GM19452 (cell line): ENCODE results near the gene FLG.
"Not testable (repeated sequence)": the region's sequence is repeated elsewhere in the genome, so short reads cannot be mapped to it uniquely, and the experiment has no call there.

ENCODE experiments used
- ATAC-seq: cut with Tn5 transposase; IDR thresholded peaks from one replicate; pipeline ENCODE4 v1.9.1; 2021; ENCODE audit not compliant: unreplicated experiment

FLG gene

DNA sequence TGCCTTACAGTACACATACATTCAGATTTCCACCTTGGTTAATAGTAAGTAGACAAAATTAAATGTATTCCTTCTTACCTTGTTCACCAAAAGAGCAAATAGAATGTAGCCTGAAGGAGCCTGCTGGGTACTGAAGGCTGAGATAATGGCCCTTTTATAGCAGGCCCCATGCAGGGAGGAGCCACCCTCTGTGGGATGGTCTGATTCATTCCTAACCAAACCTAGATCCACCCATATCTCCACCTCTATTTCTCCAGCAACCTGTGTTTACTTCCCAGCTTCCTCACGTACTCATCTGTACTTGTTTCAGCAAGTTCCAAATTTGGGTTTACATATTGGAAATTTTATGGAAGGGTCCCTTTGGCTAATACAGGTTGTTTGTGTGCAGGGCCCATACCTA is at the start of gene FLG:
Gene FLG (minus strand): TSS at position 129 of the 400 bp plus-strand sequence. CDS start 9,783 bp downstream, outside the sequence.
- ATAC-seq = no peak

DNA sequence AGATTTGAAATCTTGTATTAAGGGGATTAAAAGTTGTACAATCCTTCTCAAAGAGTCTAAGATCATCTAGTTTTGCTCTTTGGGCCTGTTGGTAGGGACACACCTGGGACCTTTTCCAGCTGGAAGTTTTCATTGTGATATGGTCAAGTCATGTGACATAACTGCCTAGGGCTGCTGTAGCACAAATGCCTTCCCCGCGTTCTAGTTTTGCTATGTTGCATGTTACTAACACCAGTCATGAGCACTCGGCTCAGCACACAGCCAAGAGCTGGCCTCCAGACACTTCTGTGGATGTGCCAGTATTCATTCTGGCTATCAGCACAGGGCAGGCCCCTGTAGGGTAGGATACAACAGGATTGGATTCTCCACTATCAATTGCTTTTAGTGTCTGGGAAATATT is 49.4 kb upstream of the FLG start:
- no peak for ATAC-seq

DNA sequence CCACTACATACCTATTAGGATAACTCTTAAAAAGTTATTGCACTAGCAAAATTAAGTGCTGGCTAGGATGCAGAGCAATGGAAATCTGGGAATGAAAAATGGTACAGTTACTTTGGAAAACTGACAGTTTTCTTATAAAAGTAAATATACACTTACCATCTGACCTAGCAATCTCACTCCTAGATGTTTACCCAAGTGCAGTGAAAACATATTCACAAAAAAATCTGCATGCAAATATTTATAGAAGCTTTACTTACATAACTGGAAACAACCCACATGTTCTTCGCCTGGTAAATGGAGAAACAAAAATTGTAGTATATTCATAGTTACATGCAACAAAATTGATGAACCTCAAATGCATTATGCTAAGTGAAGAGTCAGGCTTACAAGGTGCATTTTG is 47.6 kb upstream of the FLG start:
- ATAC-seq = no peak

DNA sequence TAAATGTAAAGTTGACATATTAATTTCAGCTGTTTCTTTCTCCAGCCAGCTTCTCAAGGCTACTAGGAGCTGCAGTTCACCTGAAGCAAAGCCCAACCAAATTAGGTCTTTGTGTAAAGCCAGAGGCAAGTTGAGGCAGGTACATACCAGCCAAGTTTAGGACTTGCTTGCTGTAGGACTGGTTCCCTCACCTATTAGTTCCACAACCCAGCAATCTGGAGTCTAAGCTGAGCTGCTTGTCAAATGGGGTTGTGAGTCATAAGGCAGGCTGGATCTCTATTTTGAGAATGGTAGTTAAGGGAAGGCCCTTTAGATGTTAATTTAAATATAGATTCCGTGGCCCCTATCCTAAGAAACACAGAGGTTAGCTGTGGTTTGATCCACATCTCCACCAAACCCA is 42.4 kb upstream of the FLG start:
- no peak for ATAC-seq

DNA sequence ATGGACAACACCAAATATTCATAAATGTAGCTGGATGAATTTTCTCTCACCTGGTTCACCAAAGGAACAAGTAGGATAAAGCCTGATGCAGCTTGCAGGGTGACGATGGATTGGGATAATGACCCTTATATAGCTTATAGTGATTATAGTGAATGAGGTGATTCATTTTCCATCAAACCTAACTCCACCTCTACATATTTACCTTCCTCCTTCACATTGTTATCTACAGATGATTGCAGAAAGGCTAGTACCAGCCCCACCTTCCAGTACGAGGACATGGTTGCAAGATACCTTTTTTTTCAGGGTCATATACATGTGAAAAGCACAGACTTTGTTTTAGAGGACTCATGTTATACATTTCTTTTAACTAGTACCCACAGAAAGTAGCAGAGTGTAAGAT is 34.9 kb upstream of the FLG start, which contains the start of gene FLG2:
Gene FLG2 (minus strand): TSS at position 101 of the 400 bp plus-strand sequence. CDS start 1,122 bp downstream, outside the sequence.
- no peak for ATAC-seq

DNA sequence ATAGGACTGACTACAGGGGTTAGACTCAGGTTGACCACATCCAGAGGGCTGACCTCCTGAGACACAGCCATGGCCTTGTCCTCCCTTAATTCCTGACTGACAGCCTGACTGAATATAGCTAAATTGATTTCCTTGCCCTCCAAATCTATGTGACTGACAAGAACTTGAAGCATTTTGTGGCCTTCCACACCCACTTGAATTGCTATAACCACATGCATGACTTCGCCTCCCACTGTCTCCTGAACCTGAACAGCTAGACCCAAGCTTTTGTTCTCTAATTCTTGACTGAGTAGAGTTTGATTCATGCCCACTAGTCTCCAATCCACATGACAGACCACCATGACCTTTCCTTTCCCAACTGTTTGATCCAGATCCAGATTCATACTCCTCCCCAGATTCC is 31.7 kb upstream of the FLG start:
- ATAC-seq = no peak

DNA sequence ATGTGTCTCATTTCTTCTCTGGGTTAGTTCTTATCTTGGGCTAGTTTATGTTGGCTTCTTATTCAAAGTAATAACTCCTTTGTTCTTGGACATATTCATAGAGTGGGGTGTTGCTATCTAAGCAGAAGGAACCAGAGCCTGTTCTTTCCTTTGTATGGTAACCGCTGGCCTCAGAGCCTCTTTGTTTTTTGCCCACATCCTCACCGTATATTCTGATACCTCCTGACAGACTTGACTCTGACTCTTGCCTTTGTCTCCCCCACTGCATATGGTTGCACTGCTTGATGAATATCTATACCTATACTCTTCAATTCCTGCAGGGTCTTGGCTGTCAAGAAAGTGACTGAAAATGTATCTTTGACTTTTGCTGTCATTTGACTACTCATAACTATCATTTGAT is 24.6 kb upstream of the FLG start:
- no peak for ATAC-seq

DNA sequence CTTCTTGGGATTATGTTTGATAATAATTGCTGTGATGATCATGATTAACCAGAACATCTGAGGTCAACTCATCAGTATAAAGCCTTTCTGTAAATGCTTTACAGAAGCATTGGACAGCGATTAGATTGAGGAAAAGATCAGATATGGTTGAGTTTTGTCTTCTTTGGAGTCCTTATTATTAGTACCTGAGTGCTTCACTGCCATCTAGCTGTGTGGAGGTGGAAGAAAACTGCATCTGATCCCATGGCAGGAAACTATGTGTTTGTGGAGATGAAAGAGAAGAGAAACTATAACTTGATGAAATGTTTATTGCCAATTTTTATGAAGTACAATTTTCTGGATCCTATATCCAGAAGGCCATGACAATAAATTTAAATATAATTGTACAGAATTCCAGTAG is 23.4 kb upstream of the FLG start:
- ATAC-seq = no peak

DNA sequence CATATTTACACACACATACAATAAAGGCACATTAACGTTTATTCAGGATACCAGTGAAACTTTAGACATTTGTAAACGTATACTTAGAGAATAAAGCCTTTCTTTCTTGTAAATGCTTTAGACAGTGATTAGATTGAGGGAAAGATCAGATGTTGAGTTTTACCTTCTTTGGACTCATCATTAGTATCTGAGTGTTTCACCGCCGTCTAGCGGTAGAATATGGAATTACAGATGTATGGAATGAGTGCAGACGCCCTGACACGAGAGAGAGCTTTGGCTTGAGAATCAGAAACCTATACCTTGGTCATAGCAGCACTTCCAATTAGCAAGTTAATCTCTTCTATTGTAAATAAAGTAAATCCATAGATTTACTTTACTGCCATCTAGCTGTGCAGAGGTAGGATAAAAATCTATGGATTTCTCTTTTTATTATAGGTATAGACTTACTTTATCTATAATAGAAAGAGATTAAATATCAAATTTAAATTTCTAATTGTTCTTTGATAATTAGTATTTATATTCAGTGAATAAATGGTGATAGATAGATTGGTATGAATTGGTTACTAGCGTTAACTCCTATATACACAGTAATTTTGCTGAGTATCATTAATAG is 22.2 kb upstream of the FLG start:
- ATAC-seq = no peak

DNA sequence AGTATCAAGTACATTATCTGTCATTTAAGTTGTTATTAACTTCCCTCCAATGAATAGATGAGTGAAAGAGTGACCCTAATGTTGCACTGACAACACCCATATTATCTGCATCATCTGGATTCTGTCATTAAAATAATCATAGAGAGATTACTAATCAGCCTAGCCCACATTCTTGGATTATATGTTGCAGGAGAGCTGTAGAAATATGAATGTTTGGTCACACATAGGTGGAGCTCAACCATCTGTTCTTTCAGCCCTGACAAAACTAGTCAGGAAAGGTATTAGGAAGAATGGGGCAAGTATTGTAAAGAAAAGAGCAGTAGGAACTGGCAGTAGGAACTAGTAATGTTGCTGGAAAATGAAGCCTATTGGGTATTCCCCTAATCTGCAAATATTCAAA is 19.4 kb upstream of the FLG start:
- ATAC-seq = no peak

DNA sequence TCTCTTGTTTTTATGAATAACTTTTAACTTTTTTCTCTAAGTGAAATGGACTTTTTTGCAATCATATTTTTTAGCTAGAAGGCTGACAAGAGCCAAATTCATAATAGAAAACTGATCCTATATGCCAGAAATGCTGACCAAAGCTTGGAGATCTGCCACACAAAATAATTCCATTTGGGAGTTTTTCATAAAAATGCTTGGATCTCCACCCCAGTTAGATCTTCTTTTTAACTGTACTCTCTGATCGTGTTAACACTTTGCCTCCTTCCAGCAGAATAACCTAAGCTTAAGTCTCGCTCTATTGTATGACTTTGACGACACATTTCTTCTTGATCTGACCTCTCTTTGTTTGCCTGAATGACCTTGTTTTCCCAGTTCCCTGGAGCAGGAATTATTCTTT is 18.0 kb upstream of the FLG start:
- no peak for ATAC-seq

DNA sequence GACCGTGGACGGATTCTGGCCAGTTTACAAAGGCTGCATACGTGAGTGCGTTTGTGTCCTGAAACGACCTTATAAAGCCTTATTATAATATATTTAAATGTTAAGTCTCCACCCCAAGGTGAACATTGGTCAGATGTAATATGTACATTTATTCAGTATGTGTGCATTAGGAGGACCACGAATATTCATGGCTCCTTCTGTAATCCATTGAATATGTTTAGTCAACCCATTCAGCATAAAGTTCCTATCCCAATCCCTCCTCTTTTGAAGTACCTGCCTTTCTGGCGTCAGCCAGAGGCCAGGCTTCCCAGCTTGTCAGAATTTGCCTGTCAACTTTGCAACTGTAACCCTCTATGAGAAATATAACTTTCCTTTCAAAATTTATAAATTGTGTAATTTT is 10.4 kb upstream of the FLG start:
- ATAC-seq = no peak

DNA sequence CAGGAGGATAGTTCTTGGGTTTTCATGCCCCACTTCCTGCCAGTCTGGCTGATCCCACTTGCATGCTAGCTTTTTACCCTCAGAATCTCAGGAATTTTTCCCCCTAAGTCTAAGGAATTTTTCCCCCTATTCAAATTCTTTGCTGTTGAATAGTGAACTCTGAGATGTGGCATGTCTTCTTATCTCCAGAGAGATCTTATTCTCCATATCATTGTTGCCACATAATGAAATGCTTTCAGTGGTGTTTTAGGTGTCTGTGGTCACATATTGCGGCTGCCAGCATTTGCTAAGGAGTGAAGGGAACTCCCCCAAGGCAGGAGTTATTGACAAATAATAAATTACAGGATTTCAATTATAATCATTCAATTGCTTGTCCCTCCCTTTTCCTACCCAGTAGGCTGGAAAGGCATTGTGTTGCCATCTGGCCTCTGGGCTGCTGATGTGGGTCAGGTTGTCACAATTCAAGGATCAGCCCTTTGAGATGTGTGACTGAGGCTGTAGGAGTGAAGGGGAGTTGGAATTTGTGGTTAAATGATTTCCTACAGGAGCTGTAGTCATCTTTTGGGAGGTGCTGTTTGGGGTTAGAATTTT is 3.9 kb upstream of the FLG start:
- no peak for ATAC-seq

DNA sequence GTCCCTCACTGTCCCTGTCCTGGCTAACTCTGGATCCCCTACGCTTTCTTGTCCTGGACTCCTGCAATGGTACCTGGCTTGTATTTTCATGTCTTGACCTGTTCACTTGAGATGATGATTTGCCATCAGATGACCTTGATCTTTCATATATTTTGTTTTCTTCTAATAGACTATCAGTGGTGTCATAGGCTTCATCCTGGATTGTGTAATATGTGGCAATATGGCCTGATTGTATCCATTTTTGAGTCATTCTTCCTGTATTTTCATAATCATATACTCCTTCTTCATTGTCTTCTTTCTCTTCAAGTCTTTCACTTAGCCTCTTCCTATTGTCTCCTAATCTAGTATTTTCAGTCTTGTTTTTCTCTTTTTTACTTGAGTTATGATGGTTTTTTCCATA is 11.1 kb downstream of the FLG start:
- no peak for ATAC-seq

DNA sequence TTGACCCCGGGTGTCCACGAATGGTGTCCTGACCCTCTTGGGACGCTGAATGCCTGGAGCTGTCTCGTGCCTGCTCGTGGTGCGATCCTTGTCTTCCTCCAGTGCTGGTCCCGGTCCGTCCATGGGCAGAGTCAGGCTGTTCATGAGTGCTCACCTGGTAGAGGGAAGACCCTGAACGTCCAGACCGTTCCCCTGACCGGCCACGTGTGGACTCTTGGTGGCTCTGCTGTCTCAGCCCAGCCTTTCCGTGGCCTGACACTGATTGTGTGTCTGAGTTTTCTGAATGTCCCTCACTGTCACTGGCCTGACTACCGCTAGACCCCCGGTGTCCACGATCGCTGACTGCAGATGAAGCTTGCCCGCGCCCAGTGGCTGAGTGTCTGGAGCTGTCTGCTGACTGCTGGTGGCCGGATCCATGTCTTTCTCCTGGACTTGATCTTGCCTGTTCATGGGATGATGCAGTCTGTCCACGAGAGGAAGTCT is 11.7 kb downstream of the FLG start:
- ATAC-seq = no peak

DNA sequence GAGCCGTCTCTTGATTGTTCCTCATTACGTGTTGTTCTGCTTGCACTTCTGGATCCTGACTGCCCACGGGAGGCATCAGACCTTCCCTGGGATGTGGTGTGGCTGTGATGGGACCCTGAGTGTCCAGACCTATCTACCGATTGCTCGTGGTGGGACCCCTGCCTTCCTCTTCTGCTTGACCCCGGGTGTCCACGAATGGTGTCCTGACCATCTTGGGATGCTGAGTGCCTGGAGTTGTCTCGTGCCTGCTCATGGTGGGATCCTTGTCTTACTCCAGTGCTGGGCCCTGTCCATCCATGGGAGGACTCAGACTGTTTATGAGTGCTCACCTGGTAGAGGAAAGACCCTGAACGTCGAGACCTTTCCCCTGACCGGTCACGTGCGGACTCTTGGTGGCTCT is 12.9 kb downstream of the FLG start:
- not testable (repeated sequence) for ATAC-seq

DNA sequence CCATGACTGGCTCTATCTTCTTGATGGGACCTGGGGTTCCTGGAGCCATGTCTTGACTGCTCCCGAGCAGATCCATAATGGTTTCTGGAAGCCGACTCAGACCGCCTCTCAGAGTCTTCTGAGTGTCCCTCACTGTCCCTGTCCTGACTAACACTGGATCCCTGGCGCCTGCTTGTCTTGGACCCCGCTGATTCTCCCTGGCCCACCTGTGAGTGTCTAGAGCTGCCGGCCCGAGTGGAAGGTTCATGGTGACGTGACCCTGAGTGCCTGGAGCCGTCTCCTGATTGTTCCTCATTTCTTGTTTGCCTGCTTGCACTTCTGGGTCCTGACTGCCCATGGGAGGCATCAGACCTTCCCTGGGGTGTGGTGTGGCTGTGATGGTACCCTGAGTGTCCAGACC is 15.1 kb downstream of the FLG start:
- no peak for ATAC-seq

DNA sequence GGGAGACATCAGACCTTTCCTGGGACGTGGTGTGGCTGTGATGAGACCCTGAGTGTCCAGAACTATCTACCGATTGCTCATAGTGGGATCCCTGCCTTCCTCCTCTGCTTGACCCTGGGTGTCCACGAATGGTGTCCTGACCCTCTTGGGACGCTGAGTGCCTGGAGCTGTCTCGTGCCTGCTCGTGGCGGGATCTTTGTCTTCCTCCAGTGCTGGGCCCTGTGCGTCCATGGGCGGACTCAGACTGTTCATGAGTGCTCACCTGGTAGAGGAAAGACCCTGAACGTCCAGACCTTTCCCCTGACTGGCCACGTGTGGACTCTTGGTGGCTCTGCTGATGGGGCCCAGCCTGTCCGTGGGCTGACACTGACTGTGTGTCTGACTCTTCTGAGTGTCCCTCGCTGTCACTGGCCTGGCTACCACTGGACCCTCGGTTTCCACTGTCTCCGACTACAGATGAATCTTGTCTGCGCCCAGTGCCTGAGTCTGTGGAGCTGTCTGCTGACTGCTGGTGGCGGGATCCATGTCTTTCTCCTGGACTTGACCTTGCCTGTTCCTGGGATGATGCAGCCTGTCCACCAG is 15.6 kb downstream of the FLG start:
- not testable (repeated sequence) for ATAC-seq

DNA sequence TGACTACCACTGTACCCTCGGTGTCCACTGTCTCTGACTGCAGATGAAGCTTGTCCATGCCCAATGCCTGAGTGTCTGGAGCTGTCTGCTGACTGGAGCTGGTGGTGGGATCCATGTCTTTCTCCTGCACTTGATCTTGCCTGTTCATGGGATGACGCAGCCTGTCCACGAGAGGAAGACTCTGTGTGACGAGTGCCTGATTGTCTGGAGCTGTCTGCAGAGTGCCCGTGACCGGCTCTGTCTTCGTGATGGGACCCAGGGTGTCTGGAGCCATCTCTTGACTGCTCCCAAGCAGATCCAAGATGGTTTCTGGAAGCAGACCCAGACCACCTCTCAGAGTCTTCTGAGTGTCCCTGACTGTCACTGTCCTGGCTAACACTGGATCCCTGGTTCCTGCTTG is 16.3 kb downstream of the FLG start:
- not testable (repeated sequence) for ATAC-seq

DNA sequence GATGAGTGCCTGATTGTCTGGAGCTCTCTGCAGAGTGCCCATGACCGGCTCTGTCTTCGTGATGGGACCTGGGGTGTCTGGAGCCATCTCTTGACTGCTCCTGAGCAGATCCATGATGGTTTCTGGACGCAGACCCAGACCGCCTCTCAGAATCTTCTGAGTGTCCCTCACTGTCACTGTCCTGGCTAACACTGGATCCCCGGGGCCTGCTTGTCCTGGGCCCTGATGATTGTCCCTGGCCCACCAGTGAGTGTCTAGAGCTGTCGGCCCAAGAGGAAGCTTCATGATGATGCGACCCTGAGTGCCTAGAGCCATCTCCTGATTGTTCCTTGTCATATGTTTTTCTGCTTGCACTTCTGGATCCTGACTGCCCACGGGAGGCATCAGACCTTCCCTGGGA is 17.1 kb downstream of the FLG start:
- not testable (repeated sequence) for ATAC-seq

DNA sequence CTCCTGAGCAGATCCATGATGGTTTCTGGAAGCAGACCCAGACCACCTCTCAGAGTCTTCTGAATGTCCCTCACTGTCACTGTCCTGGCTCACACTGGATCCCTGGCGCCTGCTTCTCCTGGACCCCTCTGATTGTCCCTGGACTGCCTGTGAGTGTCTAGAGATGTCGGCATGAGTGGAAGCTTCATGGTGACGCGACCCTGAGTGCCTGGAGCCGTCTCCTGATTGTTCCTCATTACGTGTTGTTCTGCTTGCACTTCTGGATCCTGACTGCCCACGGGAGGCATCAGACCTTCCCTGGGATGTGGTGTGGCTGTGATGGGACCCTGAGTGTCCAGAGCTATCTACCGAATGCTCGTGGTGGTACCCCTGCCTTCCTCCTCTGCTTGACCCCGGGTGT is 18.9 kb downstream of the FLG start:
- ATAC-seq = not testable (repeated sequence)

DNA sequence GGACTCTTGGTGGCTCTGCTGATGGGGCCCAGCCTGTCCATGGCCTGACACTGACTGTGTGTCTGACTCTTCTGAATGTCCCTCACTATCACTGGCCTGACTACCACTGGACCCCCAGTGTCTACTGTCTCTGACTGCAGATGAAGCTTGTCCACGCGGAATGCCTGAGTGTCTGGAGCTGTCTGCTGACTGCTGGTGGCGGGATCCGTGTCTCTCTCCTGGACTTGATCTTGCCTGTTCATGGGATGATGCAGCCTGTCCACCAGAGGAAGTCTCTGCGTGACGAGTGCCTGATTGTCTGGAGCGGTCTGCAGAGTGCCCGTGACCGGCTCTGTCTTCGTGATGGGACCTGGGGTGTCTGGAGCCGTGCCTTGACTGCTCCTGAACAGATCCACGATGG is 20.3 kb downstream of the FLG start:
- ATAC-seq = not testable (repeated sequence)
